Mucosa of stomach (tissue), 1 donor: Measurements from ENCODE around the gene PDPK1.
"Not testable (repeated sequence)": the region's sequence is repeated elsewhere in the genome, so short reads cannot be mapped to it uniquely, and the experiment has no call there.

Source experiments
- H3K27me3 ChIP-seq: one replicate; pipeline ENCODE4 v1.7.0; 2013; ENCODE audit warnings: mild to moderate bottlenecking, low read length; ENCODE audit not compliant: control insufficient read depth, insufficient read depth
- H3K36me3 ChIP-seq: one replicate; pipeline ENCODE4 v1.7.0; 2013; ENCODE audit warnings: low read length; ENCODE audit not compliant: control insufficient read depth, insufficient read depth
- H3K4me1 ChIP-seq: one replicate; pipeline ENCODE4 v1.7.0; 2013; ENCODE audit warnings: mild to moderate bottlenecking, low read length; ENCODE audit not compliant: control insufficient read depth, insufficient read depth
- H3K4me3 ChIP-seq: one replicate; pipeline ENCODE4 v1.7.0; 2013; ENCODE audit warnings: low read length
- H3K9ac ChIP-seq: one replicate; pipeline ENCODE4 v1.7.0; 2013; ENCODE audit warnings: mild to moderate bottlenecking, low read length, moderate library complexity
- H3K9me3 ChIP-seq: one replicate; pipeline ENCODE4 v1.7.0; 2013; ENCODE audit warnings: mild to moderate bottlenecking, low read length, moderate library complexity; ENCODE audit not compliant: control insufficient read depth
- donor health status: Pancreatic carcinoma.

The PDPK1 gene

GRCh38 chr16:2606820-2607219 lies 69.0 kb downstream of the PDPK1 start:
- not testable (repeated sequence) for H3K9me3 ChIP-seq, H3K27me3 ChIP-seq, H3K4me3 ChIP-seq, H3K4me1 ChIP-seq, H3K9ac ChIP-seq
- peaks cover 12% of the 10 kb centered on the region for H3K36me3 ChIP-seq

- H3K36me3 ChIP-seq = peaks cover 12% of the 10 kb centered on the region
Measured at GRCh38 chr16:2609345-2609744, 71.5 kb downstream of the PDPK1 start.

GRCh38 chr16:2609827-2610470 lies 72.1 kb downstream of the PDPK1 start:
- Histone ChIP-seq H3K9me3 (no peaks in the 10 kb centered on the region), H3K4me1 (no peaks in the 10 kb centered on the region), H3K4me3 (no peak overlapping the region), H3K9ac (no peak overlapping the region), H3K36me3 (peaks cover 12% of the 10 kb centered on the region), H3K27me3 (no peaks in the 10 kb centered on the region)

More at GRCh38 chr16:2609345-2609744, 71.5 kb downstream of the PDPK1 start:
- H3K9me3 ChIP-seq, H3K27me3 ChIP-seq, H3K4me3 ChIP-seq, H3K9ac ChIP-seq, H3K4me1 ChIP-seq: not testable (repeated sequence)

- peaks cover 12% of the 10 kb centered on the region for H3K36me3 ChIP-seq
- no peaks in the 10 kb centered on the region for H3K27me3 ChIP-seq
- H3K9ac ChIP-seq = no peak overlapping the region
- H3K9me3 ChIP-seq = no peaks in the 10 kb centered on the region
- no peaks in the 10 kb centered on the region for H3K4me1 ChIP-seq
- no peak overlapping the region for H3K4me3 ChIP-seq
Measured at GRCh38 chr16:2610781-2611498, 73.1 kb downstream of the PDPK1 start.

- Histone ChIP-seq H3K4me1 (no peaks in the 10 kb centered on the region), H3K27me3 (no peaks in the 10 kb centered on the region), H3K4me3 (no peak overlapping the region), H3K9ac (no peak overlapping the region), H3K36me3 (peaks cover 12% of the 10 kb centered on the region), H3K9me3 (no peaks in the 10 kb centered on the region)
Measured at GRCh38 chr16:2611499-2611862, 73.7 kb downstream of the PDPK1 start.

- not testable (repeated sequence) for H3K4me1 ChIP-seq, H3K4me3 ChIP-seq, H3K9ac ChIP-seq, H3K9me3 ChIP-seq, H3K27me3 ChIP-seq
- peaks cover 12% of the 10 kb centered on the region for H3K36me3 ChIP-seq
Measured at GRCh38 chr16:2611877-2612276, 74.1 kb downstream of the PDPK1 start.

- not testable (repeated sequence) for H3K9me3 ChIP-seq
Measured at GRCh38 chr16:2613251-2613650, 75.4 kb downstream of the PDPK1 start.

GRCh38 chr16:2614761-2615191 lies 77.0 kb downstream of the PDPK1 start:
- H3K4me1 ChIP-seq = no peaks in the 10 kb centered on the region
- no peaks in the 10 kb centered on the region for H3K9me3 ChIP-seq
- H3K9ac ChIP-seq = no peak overlapping the region
- H3K36me3 ChIP-seq = peaks cover 12% of the 10 kb centered on the region
- H3K27me3 ChIP-seq = no peaks in the 10 kb centered on the region
- H3K4me3 ChIP-seq = no peak overlapping the region

More at GRCh38 chr16:2613251-2613650, 75.4 kb downstream of the PDPK1 start:
- not testable (repeated sequence) for H3K27me3 ChIP-seq, H3K9ac ChIP-seq, H3K4me1 ChIP-seq, H3K4me3 ChIP-seq
- H3K36me3 ChIP-seq = peaks cover 12% of the 10 kb centered on the region

- H3K9ac ChIP-seq, H3K9me3 ChIP-seq, H3K4me3 ChIP-seq, H3K4me1 ChIP-seq, H3K36me3 ChIP-seq, H3K27me3 ChIP-seq: not testable (repeated sequence)
Measured at GRCh38 chr16:2618964-2619363, 81.1 kb downstream of the PDPK1 start.

- H3K9ac ChIP-seq, H3K9me3 ChIP-seq, H3K36me3 ChIP-seq, H3K27me3 ChIP-seq, H3K4me1 ChIP-seq, H3K4me3 ChIP-seq: not testable (repeated sequence)
Measured at GRCh38 chr16:2619628-2620027, 81.8 kb downstream of the PDPK1 start.

- H3K4me3 ChIP-seq, H3K27me3 ChIP-seq, H3K9me3 ChIP-seq, H3K36me3 ChIP-seq, H3K9ac ChIP-seq, H3K4me1 ChIP-seq: not testable (repeated sequence)
Measured at GRCh38 chr16:2620870-2621269, 83.0 kb downstream of the PDPK1 start.

- H3K9me3 ChIP-seq, H3K27me3 ChIP-seq, H3K4me1 ChIP-seq, H3K4me3 ChIP-seq, H3K9ac ChIP-seq, H3K36me3 ChIP-seq: not testable (repeated sequence)
Measured at GRCh38 chr16:2621395-2621794, 83.6 kb downstream of the PDPK1 start.

- H3K36me3 ChIP-seq, H3K9ac ChIP-seq, H3K4me1 ChIP-seq, H3K27me3 ChIP-seq, H3K9me3 ChIP-seq, H3K4me3 ChIP-seq: not testable (repeated sequence)
Measured at GRCh38 chr16:2627075-2627474, 89.3 kb downstream of the PDPK1 start.
